ENCODE results near the gene ACYP1. TPM values are rescaled to one million over a fixed set of nuclear protein-coding genes. Genes with fewer than 3 reads are reported as not detected.

ACYP1 gene
- total RNA-seq, 1 donor from 2014 or later: 35.9 TPM

DNA sequence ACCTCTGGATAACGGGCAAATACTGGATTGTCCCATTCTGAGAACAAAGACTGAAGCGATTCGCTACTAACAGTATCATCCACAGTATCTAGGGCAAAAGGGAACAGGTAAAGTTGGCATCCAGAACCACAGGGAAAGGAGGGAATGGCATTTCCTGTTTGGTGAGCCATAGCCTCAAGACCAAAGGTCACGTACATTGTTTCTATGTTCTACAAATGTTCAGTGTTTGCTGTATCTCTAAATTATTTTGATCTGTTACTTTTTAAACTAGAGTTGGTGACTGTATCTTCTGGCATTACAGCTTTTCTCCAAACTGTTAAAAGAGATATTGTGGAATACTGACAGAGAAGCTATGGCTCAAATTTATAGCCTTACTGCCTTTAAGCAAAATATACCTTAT, 22.2 kb downstream of the ACYP1 start:
- H3K27ac Mint-ChIP-seq (ENCODE audit: unreplicated experiment): no peak overlapping the region
- H3K36me3 Mint-ChIP-seq (ENCODE audit: low read depth): peaks cover 8% of the 10 kb centered on the region
- TF ChIP-seq, protein P1, sequence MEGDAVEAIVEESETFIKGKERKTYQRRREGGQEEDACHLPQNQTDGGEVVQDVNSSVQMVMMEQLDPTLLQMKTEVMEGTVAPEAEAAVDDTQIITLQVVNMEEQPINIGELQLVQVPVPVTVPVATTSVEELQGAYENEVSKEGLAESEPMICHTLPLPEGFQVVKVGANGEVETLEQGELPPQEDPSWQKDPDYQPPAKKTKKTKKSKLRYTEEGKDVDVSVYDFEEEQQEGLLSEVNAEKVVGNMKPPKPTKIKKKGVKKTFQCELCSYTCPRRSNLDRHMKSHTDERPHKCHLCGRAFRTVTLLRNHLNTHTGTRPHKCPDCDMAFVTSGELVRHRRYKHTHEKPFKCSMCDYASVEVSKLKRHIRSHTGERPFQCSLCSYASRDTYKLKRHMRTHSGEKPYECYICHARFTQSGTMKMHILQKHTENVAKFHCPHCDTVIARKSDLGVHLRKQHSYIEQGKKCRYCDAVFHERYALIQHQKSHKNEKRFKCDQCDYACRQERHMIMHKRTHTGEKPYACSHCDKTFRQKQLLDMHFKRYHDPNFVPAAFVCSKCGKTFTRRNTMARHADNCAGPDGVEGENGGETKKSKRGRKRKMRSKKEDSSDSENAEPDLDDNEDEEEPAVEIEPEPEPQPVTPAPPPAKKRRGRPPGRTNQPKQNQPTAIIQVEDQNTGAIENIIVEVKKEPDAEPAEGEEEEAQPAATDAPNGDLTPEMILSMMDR (conservative IDR thresholded peaks at IDR 0.05): no peak
- no peak for DNase-seq (ENCODE audit: low read depth, low spot score)
- H3K4me3 Mint-ChIP-seq: no peak overlapping the region
- H3K9me3 Mint-ChIP-seq: no peaks in the 10 kb centered on the region
- H3K27me3 Mint-ChIP-seq (ENCODE audit: low read depth): no peaks in the 10 kb centered on the region
- peaks cover 28% of the 10 kb centered on the region for H3K4me1 Mint-ChIP-seq

DNA sequence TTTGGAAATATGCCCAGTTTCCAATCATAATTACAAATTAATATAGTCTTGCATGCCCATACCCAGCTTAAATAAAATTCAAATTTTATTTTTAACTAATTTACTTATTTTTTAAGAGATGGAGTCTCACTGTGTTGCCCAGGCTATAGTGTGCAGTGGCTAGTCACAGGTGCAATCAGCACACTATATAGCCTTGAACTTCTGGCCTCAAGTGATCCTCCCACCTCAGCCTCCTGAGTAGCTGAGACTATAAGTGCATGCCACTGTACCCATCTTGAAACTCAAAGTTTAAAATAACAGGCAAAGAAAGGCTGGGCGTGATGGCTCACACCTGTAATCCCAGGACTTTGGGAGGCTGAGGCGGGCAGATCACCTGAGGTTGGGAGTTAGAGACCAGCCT, 22.9 kb downstream of the ACYP1 start:
- Mint-ChIP-seq H3K36me3 (ENCODE audit: low read depth) (peaks cover 5% of the 10 kb centered on the region), H3K27ac (ENCODE audit: unreplicated experiment) (no peak overlapping the region), H3K9me3 (no peaks in the 10 kb centered on the region), H3K4me3 (no peak overlapping the region), H3K27me3 (ENCODE audit: low read depth) (no peaks in the 10 kb centered on the region), H3K4me1 (peaks cover 23% of the 10 kb centered on the region)
- no peak for DNase-seq (ENCODE audit: low read depth, low spot score)
- TF ChIP-seq, protein P1 (conservative IDR thresholded peaks at IDR 0.05): no peak

DNA sequence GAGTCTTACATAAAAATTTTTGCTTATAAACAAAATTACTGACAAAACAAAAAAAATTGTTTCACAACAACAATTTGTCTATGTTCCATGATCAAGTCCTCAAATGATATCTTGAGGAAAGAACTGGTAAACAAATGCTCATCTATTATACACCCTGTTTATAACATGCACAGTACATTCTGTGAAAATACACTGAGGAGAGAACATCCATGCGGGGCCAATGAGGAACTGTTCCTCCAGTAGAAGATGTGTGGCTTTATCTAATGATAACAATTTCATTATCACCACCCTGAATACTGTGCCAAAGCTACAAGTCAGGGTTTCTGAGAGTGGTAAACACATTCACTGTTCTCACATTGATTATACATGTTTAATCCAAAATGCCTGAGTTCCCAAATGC, 23.3 kb downstream of the ACYP1 start:
- no peak for DNase-seq (ENCODE audit: low read depth, low spot score)
- H3K9me3 Mint-ChIP-seq: no peaks in the 10 kb centered on the region
- H3K27ac Mint-ChIP-seq (ENCODE audit: unreplicated experiment): no peak overlapping the region
- H3K4me3 Mint-ChIP-seq: no peak overlapping the region
- peaks cover 20% of the 10 kb centered on the region for H3K4me1 Mint-ChIP-seq
- TF ChIP-seq, protein P1 (conservative IDR thresholded peaks at IDR 0.05): no peak
- peaks cover 5% of the 10 kb centered on the region for H3K36me3 Mint-ChIP-seq (ENCODE audit: low read depth)
- no peaks in the 10 kb centered on the region for H3K27me3 Mint-ChIP-seq (ENCODE audit: low read depth)

DNA sequence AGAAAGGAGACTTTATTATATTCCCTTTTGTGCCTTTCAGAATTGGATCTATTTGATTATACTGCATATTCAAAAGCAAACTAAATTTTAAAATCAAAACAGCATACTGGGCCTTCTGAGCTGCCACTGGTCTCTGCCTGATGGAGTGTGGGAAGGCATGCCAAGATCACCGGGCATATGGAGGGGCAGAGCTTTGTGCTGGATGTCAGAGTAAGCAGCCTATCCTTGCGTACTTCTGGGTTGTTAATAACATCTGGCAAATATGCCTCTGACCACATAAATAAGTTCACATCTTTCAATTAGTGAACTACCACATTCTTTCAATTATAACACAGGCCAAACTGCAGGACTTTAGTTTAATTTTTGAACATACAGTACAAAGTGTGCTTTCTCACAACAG, 30.9 kb downstream of the ACYP1 start:
- Mint-ChIP-seq H3K4me1 (no peaks in the 10 kb centered on the region), H3K36me3 (ENCODE audit: low read depth) (peaks cover 11% of the 10 kb centered on the region), H3K27ac (ENCODE audit: unreplicated experiment) (no peak overlapping the region), H3K27me3 (ENCODE audit: low read depth) (no peaks in the 10 kb centered on the region), H3K9me3 (no peaks in the 10 kb centered on the region), H3K4me3 (no peak overlapping the region)
- no peak for DNase-seq (ENCODE audit: low read depth, low spot score)
- TF ChIP-seq, protein P1 (conservative IDR thresholded peaks at IDR 0.05): no peak

DNA sequence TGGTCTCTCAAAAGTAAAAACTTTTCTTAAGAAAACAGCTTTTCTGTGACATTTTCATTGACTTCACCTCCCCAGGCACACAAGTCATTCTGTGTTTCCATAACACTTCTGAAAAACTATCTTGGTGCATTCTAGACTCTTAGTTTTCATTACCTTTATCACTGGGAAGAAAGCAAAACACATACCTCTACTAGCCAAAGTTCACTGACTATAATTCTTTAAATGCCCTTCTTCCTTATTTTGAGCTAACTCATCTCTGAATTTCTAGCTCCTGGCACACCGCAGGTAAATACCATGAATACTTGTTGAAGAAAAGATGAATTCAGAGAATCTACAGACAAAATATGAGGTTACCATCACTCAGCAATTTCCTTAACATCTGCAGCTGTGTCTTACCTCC, 33.7 kb downstream of the ACYP1 start:
- no peak for DNase-seq (ENCODE audit: low read depth, low spot score)
- TF ChIP-seq, protein P1 (conservative IDR thresholded peaks at IDR 0.05): no peak

DNA sequence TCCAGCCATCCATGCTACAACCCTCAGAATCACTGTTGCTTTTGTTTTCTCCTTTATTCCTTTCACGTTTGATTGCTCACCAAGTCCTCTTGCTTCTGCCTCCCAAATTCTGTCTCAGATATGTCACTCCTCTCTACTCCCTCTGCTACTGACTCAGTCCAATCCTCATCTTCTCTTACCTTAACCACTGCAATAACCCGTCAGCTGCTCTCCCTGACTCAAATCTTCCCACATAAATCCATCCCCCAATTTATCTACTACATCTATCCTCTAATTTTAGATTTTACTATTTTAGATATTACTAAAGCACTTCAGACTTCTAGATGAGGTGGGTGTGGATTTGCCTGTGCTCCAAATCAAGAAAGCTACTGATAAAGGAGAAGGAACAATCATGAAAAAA, 37.9 kb downstream of the ACYP1 start:
- no peak overlapping the region for H3K27ac Mint-ChIP-seq (ENCODE audit: unreplicated experiment)
- TF ChIP-seq, protein P1 (conservative IDR thresholded peaks at IDR 0.05): no peak
- H3K4me1 Mint-ChIP-seq: no peaks in the 10 kb centered on the region
- DNase-seq (ENCODE audit: low read depth, low spot score): no peak
- H3K4me3 Mint-ChIP-seq: no peak overlapping the region
- H3K27me3 Mint-ChIP-seq (ENCODE audit: low read depth): no peaks in the 10 kb centered on the region
- no peaks in the 10 kb centered on the region for H3K9me3 Mint-ChIP-seq
- H3K36me3 Mint-ChIP-seq (ENCODE audit: low read depth): peaks cover 15% of the 10 kb centered on the region

More for the DNA sequence above, 33.7 kb downstream of the ACYP1 start:
- Mint-ChIP-seq H3K27ac (ENCODE audit: unreplicated experiment) (no peak overlapping the region), H3K9me3 (no peaks in the 10 kb centered on the region), H3K4me1 (no peaks in the 10 kb centered on the region), H3K36me3 (ENCODE audit: low read depth) (peaks cover 7% of the 10 kb centered on the region), H3K4me3 (no peak overlapping the region), H3K27me3 (ENCODE audit: low read depth) (no peaks in the 10 kb centered on the region)
